Dermis microvascular lymphatic vessel endothelial cell (primary cell): ENCODE data around the gene GREB1. TPM values are rescaled to one million over a fixed set of nuclear protein-coding genes. Genes with fewer than 3 reads are reported as not detected.

Source experiments
- DNase-seq, 2 donors: peaks; one replicate each; pipeline versions ENCODE4 v3.0.0 to v3.0.0-alpha.2; 2010; ENCODE audit warnings: low read depth in 2 of 2
- total RNA-seq: library from RNA; depleted of rRNA; stranded (reverse); fragments of >200 nt; gene quantifications from 2 replicates; pipeline ENCODE4 v1.2.1, GENCODE V29; 2014

The GREB1 gene
- total RNA-seq, 1 donor from 2014 or later = 0.26 TPM

DNA sequence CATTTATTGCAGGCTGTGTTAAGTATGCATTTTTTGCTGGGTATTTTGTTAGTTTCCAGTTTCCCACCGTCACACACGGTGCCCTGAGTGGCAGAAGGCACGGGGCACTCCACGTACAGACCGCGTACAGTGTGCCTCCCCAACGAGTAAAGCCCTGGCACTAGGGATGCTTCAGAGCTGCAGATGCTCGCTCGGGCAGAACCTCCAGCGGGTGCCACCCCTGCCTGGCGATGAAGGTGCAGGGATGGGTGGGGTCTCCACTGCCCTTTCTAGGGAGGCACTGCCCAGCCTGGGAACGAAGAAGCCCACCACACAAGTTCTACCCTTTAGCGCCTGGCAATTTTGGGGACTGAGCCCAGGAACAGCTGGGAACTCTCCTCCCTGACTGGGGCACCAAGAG, 4.1 kb downstream of the GREB1 start:
- no peak for DNase-seq

DNA sequence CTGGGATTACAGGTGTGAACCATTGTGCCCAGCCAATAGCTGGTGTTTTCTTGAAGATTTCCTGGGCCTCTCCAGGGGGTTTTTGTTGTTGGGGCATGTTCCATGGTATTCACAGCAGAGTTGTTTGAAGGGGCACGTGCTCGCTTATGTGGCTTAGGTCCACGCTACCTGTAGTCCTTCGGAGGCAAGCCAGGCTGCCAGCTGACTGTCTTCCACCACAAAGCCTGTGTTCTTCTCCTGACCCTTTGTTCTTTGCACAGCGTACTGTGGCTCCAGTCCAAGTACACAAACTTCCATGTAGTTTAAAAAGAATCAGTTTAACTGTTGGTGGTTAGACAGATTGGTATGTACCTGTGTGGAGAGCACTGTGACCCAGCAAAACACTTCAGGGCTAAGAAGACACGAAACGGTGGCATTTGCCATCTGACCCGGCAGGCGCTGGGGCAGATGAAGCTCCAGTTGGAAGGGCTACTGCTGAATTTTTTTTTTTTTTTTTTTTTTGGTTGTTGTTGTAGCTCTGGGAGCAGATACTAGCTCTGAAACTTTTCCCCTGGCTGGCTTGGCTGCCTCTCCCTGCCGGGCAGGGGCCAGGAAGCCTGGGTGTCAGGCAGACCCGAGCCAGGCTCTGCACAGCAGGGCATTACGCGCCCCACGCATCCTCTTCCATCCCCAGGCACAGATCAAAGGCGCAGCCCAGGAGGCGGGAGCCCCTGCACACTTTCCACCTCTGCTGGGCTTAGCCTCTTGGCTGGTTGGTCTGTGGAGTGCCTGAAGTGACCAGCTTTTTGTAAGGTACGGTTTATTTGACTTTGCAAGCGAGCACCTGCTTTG, 5.7 kb downstream of the GREB1 start:
- no peak for DNase-seq

DNA sequence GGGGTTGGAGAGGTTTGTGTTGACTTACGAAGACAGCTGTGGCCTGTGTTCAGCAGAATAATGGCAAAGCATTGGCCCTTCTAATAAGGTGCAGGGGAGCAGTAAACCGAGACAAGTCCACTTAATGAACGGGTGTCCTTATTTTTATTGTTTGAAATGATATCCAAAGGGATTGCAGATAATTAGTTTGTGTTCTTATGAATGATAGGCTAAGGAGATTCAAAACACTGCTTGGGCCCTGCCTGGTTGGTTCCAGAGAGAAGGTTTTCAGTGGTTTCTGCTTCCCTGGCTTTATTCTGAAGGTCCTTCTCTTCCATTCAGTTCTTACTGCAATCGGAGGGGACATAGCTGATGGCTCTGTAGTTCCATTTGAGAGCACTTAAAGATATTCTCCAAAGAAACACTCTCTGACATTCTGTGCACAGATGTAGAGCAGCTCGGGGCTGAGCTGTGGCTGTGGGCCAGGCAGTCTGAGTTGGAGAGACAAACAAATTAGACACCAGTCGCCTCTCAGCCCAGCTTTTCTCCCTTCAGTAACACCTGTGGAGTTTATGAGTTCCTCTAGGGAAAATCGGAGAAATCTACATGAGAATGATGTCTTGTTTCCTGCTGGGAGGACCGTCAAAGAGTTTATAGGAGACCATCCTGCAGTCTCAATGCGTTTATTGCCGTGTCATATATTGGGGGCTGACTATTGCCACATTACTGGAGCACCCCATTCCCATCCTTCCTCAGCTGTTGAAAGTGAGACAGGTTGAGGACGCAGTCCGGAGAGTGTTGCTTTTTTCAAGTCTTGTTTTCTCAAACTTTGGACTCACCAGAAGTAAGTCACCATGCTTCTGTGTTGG, 6.5 kb downstream of the GREB1 start:
- DNase-seq = no peak

DNA sequence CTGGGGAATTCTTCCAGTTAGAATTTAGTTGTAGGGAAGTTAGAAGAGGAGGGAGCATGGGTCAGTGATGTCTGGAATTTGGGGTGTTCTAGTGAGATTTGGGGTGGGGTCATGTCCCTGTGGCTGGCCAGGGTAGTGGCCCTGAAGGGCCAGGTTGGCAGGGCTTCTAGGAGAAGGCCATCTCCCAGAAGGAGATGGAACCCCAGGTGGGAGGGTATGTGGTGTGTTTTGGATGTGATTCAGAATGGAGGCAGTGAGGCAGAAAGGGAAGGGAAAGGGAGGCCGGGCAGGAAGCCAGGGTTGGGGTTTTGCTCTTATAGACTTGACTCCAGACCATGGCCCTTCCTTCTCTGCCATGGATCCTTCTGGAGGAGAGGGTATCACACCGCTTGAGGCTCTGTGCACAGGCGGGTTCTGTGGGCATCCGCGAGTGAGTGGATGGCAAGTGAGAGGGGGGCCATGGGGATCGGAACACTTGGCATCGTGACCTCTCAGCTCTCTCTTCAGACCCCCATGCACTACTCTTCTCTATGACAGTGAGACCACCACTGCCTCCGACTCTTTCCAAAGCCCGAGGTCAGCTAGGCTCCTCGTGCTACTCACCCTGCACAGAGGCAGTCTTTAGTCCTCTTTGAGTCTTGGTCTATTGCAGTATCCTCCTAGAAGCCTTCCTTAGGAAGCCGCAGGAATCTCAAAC, 7.3 kb downstream of the GREB1 start:
- no peak for DNase-seq

DNA sequence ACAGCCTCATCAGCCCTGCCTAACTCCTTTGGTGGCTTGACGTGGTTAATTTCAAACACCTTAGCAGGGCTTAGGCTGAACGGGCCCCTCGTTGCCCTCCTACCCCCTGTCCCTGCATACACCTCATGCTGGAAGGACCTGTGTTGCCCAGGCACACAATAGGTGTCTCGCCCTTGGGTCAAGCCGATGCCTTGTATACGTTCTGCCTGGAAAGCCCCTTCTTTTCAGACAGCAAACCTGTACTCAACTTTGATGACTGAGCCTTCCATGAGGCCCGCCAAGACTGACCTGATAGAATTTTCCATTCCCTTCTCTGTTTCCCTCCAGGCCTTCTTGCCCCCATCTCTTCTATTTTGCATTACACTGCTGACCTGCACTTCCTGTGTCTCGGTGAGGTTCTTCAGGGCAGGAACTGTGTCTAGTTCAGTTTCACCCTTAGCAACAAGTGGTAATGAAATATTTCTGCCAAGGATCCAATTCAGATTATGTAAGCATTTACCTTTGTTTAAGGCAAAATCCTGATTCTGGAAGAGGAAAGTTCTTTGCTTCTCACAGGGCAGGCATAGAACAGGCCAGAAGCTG, 7.9 kb downstream of the GREB1 start:
- no peak for DNase-seq

DNA sequence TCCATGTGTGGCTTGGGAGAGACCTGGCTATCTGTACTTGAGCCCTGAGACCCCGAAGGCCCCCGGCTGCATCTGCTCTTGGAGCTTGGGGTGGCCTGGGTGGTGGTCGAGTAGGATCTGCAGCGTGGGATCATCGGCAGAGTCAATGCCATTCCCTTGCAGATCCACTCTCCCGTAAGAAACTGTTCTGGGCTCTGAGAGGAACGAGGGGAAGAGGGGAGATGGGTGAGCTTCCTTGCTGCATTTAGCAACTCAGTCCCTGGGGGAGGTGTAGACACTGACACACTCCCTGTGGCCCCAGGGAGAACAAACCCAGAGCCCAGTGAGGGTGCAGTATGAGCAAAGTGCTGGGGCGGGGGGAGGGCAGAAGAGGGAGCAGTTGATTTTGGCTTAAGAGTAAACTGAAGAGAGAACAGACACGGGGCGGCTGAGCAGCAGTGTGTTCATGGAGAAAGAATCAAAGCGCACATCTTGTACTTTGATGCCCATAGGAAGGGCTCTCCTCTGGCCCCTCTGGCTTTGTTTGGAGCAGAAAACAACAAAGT, 8.5 kb downstream of the GREB1 start:
- DNase-seq = no peak

DNA sequence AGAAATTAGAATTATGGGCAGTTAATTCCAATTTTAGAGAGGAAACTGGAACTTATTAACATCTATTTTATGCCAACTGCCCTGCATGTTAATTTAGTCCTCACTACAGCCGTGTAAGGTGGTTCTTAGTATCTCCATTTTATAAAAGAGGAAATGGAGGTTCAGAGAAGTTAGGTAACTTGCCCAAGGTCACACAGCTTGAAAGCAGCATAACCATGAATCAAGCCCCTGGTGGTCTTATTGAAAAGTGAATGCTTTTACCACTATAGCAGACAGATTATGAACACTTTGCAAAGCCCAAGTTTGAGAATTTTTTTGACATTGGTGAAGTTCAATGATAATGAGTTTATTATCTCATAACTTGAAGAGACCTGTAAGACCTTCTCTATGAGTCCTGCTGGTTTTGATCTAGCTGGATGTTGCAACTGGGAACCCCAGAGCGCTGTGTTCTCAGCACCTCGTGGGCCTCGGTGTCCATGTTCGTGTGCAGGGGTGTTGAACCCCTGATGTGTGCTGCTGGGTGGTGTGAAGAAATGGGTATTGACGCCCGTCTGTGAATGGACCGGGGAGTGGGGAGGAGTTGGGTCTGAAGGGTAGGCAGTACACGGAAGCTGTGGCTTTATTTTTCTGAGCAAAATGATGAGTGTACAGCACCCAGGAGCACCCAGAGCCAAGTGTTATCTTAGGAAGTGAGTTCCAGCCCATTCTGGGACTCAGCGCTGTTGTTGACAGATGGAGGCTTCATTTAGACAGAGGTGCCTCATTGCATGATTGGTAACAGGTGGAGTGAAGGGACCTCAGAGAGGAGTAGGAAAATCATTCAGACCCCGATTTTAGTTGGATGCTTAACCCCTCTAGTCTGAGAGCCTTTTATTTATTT, 9.7 kb downstream of the GREB1 start:
- DNase-seq = no peak

DNA sequence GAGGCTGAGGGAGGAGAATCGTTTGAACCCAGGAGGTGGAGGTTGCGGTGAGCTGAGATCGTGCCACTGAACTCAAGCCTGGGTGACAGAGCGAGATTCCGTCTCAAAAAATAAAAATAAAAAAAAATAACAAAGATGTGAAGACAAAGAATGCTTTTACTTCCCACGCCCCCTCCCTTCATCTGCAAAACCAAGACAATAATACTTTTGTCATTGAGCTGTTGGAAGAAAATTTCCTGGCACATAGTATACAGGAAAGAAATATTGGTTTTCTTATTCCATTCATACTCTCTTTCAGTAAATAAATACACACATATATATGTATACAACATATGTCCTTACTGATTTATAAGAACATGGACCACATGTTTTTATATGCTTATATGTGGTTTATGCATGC, 12.2 kb downstream of the GREB1 start:
- DNase-seq = no peak

DNA sequence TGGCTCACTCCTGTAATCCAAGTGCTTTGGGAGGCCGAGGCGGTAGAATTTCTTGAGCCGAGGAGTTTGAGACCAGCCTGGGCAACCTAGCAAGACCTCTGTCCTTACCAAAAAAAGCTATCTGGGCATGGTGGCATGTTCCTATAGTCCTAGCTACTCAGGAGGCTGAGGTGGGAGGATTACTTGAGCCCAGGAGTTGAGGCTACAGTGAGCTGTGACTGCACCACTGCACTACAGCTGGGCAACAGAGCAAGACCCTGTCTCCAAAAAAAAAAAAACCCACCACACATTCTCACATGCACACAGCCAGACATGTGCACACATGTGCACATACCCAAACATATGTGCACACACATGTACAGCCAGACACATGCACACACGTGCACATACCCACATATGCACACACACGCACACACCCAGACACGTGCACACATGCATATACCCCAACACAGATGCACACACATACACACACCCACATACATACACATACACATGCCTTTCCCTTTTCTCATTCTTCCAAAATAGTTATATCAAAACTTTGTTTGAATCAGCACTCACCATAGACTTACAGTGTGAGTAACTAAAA, 14.2 kb downstream of the GREB1 start:
- DNase-seq = no peak

DNA sequence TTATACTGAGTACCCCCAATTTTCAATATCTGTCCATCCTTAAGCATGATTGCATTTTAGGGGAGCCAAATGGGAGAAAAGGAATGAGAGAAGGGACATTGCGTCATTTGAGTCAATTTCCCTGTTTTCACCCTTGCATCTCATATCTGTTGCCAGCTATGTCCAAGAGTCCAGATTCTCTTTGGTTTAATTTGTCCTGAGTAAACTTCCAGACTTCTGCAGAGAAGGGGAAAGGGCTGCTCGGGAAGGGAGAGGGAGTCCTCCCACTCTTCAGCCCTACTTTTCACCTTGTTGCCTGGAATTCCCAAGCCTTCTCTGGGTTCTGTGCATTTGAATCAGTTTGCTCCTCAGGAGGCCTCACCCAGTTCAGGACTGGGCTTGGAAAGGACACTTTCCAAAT, 16.5 kb downstream of the GREB1 start:
- DNase-seq = no peak

DNA sequence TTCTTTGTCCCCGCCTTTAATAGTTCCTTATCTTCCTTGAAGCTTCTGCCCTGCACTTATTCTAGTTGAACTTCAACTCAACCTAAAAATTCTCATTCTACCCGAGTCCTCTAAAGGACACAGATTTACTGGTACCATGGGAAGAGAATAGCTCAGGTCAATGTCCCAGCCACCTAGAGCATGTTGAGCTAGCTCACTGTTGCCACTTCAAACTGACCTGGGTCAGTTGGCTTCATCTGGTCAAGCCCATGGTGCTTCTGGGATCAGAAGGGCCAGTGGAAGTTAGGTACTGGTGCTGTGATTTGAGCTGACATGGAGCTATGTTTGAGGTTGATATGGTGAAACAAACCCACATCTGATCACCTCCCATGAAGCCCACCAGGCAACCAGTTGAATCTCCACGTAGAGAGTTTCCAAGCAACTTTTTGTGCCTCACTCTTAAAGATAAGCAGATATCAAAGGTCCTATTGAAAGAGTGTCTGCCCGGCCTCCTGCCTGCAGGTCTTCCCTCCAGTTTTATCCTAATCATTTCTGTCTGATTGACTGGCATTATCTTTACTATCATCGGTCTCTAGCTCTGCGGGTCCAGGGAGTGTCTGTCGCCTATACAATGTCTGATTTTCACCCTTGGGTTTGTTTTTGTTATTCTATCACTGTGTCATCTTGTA, 17.2 kb downstream of the GREB1 start:
- DNase-seq = no peak

DNA sequence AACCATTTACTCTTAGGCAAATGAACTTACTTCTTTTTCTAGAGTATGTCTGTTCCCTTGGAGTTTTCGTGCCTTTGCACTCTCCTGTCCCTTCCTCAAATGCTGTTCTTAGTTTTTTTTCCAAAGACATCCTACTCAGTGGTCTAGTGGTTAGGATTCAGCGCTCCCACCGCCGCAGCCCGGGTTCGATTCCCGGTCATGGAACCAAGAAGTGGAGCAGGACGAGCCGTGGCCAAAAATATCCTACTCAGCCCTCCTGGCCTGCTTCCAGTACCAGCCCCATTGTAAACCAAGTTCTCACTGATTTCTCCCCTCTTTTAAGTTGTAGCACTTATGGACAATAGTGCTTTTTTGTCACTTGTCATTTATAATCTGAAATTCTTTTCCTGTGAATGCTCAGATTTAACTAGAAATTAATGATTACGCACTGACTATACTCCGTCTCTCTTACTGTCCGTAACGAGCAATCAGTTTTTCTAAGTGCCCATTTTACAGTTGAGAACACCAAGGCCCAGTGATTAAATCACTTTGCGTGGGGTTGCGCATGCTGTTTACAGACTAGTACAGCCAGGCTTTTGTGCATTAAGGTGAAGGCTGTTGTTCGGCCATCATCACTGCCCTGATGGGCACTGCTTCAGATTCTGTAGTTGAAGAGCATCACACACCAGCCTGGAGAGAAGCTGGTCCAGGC, 17.9 kb downstream of the GREB1 start:
- no peak for DNase-seq

DNA sequence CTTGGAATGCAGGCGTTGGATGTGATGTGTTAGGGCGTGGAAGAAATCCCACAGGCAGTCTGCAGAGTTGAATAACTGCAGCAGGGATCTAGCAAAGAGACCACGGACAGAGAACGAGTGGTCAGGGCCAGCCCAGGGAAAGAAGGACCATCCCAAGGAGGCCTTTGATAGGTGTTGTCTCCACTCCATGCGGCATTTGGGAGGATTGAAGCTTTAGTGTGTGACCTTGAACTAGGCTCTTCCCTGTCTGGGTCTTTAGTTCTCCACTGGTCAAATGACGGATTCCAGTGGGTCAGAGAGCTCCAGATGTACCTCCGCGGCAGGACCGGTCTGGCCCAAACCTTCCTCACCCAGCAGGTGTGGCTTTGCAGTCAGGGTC, 18.4 kb downstream of the GREB1 start:
- DNase-seq = no peak

DNA sequence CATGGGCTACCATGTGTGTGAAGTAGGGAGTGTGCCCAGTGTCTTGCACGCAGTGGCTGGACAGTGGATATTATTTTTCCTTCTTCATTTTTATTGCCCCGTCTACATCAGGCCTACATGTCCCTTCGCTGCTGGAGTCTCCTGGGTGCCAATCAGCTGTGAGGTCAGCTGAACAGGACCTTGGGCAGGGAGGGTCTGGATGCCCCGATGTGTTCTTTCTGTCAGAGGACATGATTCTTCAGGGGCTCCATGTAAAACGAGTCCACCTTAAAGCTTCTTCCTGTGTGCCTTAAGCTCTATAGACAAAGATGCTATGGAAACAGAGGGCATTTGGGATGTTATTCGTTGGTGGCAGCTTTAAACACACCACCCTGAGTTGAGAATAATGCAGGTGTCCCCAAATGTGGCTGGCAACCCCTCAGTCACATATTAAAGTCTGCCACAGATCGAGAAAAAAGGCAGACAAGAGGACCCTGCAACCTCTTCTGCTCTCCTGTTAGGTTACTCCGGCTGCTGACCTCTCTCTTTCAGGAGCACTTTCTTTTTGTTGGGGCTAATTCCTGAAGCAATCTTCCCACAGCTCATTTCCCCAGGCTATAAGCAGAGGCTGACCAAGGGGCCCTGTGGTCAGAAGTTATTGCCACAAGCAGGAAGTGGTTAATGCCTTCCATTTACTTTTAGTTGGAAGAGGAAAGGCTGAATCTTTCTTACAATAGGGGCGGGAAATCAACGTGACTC, 20.0 kb downstream of the GREB1 start:
- DNase-seq = no peak

DNA sequence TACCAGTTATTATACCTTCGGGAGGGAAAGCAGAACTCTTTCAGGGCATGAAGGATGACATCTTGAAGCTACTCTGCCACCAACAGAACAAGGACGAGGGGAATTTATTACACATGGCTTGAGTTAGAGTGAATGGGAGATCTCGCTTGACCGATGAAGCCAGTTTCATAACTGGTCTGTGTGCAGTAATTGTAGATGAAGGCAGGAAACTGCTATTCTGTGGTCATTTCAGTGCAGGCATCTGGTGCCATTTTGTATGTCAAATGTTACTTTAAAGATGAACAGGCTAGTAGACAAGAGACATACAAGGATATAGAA, 20.5 kb downstream of the GREB1 start:
- no peak for DNase-seq

DNA sequence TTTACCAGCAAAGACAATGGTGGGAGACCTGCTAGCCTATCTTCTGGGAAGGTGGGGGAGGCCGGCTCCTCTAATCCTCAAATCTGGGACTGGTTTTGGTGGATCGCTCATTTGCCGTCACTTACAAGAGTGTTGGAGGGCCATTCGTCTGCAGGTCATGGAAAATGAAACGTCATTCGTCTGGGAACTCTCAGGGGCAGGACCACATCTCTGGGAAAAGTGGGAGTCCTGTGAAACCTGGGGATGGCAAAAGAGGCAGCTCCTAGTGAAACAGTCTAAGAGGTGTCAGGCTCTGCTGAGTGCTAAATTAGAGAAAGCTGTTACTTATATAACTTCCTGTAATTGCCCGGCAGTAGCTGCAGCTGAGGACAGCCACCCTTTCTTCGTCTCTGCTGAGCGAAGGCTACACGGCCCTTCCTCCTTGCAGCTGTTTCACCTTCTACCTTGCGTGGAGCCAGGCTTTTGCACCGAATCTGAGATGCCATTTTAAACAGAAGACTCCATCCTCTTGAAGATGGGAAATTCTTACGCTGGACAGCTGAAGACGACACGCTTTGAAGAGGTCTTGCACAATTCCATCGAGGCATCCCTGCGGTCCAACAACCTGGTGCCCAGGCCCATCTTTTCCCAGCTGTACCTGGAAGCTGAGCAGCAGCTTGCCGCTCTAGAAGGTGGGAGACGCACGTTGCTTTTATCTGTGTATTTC, 22.4 kb downstream of the GREB1 start:
- no peak for DNase-seq

DNA sequence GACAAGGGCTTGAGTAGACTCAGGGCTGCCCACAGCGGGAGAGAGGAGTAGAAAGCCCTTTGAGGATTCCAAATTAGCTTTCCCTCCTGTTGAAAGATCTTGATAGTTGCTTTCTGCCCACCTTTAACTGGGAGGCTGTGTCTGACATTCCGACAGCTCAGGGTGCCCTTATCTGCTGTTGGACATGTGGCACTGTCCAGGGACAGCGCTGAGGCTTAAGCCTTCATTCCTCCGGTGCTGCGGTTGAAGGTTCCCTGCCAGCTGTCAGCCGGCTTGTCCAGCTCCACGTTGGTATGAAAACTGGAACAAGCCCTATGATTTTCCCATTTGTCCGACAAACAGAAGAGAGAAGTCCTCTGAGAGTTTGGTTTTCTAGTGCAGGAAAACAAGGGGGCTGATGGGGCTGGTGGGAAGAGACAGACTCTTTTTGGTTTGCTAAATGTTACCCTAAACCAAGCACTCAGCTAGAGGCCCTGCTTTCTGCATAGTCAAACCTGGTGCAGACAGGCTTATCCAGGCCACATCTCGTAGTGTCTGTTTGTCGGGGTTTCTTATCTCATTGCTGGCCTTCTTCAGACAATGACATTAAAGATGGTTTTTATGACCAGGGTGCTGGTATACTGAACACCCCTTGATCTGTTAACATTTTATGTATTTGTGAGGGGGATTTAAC, 24.5 kb downstream of the GREB1 start:
- no peak for DNase-seq
